Endothelial cell of umbilical vein (primary cell): Measurements from ENCODE around the gene BATF. TPM values are rescaled to one million over a fixed set of nuclear protein-coding genes. Genes with fewer than 3 reads are reported as not detected.

Experiments used
- BruUV-seq: library from RNA; stranded (reverse); fragments of 400-500 nt; replicated peaks from 2 replicates; lab custom pipeline; 2021; lab: Mats Ljungman, UMichigan
- CTCF ChIA-PET: fragments of 300-600, 350-600 bp; sonication (Branson Sonifier 250); formaldehyde crosslinking; loops from one replicate; lab custom pipeline; 2021; ENCODE audit warnings: antibody characterized with exemption, inconsistent platforms; lab: Charles Lee
- POLR2A ChIA-PET: fragments of 300-600, 350-600 bp; sonication (Branson Sonifier 250); formaldehyde crosslinking; loops from one replicate; lab custom pipeline; 2021; ENCODE audit warnings: antibody characterized with exemption, inconsistent platforms; lab: Charles Lee
- DNase-seq: peaks from one replicate; pipeline ENCODE4 v3.0.0-alpha.2; 2011; ENCODE audit warnings: low read depth, low spot score
- FAIRE-seq: peaks from 2 replicates; lab custom pipeline; 2011; peaks lifted over from hg19 to GRCh38; lab: Jason Lieb, UNC
- H2AFZ ChIP-seq: 2 replicates; pipeline ENCODE4 v1.6.0; 2012; ENCODE audit warnings: low read depth, low read length, control low read depth, inconsistent platforms
- H3K27ac ChIP-seq: 2 replicates; pipeline ENCODE4 v1.5.1; 2011; ENCODE audit warnings: low read depth, mild to moderate bottlenecking, control low read depth, low read length, moderate library complexity; ENCODE audit not compliant: insufficient read depth
- H3K27me3 ChIP-seq, 2 experiments: 2 replicates each; pipeline versions ENCODE4 v1.6.0 to v1.6.1; 2011; ENCODE audit warnings: low read length in 2 of 2, mixed read lengths in 1 of 2; ENCODE audit not compliant: control insufficient read depth in 2 of 2, insufficient read depth in 2 of 2
- H3K36me3 ChIP-seq, 2 experiments: 2 replicates in 1 of 2; 3 replicates in 1 of 2; pipeline ENCODE4 v1.5.1; 2011; ENCODE audit warnings: low read length in 2 of 2, mild to moderate bottlenecking in 1 of 2, moderate library complexity in 1 of 2; ENCODE audit not compliant: control insufficient read depth in 2 of 2, insufficient read depth in 2 of 2; ENCODE audit errors: extremely low read depth in 1 of 2
- H3K4me1 ChIP-seq: 3 replicates; pipeline ENCODE4 v1.5.1; 2011; ENCODE audit warnings: mild to moderate bottlenecking, low read length; ENCODE audit not compliant: control insufficient read depth, insufficient read depth; ENCODE audit errors: extremely low read depth
- H3K4me2 ChIP-seq: 2 replicates; pipeline ENCODE4 v1.6.1; 2011; ENCODE audit warnings: low read length, control low read depth, mixed read lengths; ENCODE audit not compliant: insufficient read depth
- H3K4me3 ChIP-seq, 3 experiments: fragments of 200-600 bp in 1 of 3; sonication (generic), shearing (Covaris generic) in 1 of 3; replicated peaks in 1 of 3; 2 replicates each; pipeline ENCODE4 v1.5.1; 2011 to 2016; ENCODE audit warnings: control low read depth in 3 of 3, low read length in 3 of 3, mild to moderate bottlenecking in 2 of 3, inconsistent platforms in 1 of 3, low read depth in 1 of 3, moderate library complexity in 1 of 3; ENCODE audit not compliant: insufficient read depth in 1 of 3
- H3K79me2 ChIP-seq: 2 replicates; pipeline ENCODE4 v1.6.0; 2012; ENCODE audit warnings: low read length, inconsistent platforms; ENCODE audit not compliant: control insufficient read depth, insufficient read depth
- H3K9ac ChIP-seq: replicated peaks from 2 replicates; pipeline ENCODE3; 2011; ENCODE audit warnings: low read length, control low read depth; ENCODE audit not compliant: insufficient read depth; ENCODE audit errors: extremely low read depth
- H3K9me1 ChIP-seq: replicated peaks from 3 replicates; pipeline ENCODE4 v1.6.0; 2011; ENCODE audit warnings: mild to moderate bottlenecking, low read length; ENCODE audit not compliant: control insufficient read depth, insufficient read depth; ENCODE audit errors: extremely low read depth
- H3K9me3 ChIP-seq: replicated peaks from 2 replicates; pipeline ENCODE4 v1.5.1; 2012; ENCODE audit warnings: low read length, inconsistent platforms; ENCODE audit not compliant: control insufficient read depth, insufficient read depth
- H4K20me1 ChIP-seq: replicated peaks from 2 replicates; pipeline ENCODE3; 2011; ENCODE audit warnings: mild to moderate bottlenecking, low read length; ENCODE audit not compliant: control insufficient read depth, insufficient read depth; ENCODE audit errors: extremely low read depth
- CTCF ChIP-seq, 2 donors: IDR thresholded peaks; 1 replicate in 1 of 2; 2 replicates in 1 of 2; pipeline ENCODE4 v1.5.1; 2011; ENCODE audit warnings: low read length in 2 of 2, mild to moderate bottlenecking in 2 of 2, moderate library complexity in 2 of 2, control low read depth in 1 of 2, inconsistent platforms in 1 of 2, low read depth in 1 of 2; ENCODE audit not compliant: insufficient read depth in 1 of 2; ENCODE audit errors: extremely low read depth in 1 of 2
- EZH2 ChIP-seq: IDR thresholded peaks from 2 replicates; pipeline ENCODE4 v1.6.1; 2012; ENCODE audit warnings: borderline replicate concordance, low read depth, mild to moderate bottlenecking, moderate library complexity, low read length, inconsistent platforms; ENCODE audit not compliant: severe bottlenecking
- FOS ChIP-seq: IDR thresholded peaks from 2 replicates; pipeline ENCODE4 v1.6.1; 2011; ENCODE audit warnings: mild to moderate bottlenecking, low read length, moderate library complexity, borderline replicate concordance; ENCODE audit not compliant: insufficient read depth
- GATA2 ChIP-seq: IDR thresholded peaks from 2 replicates; pipeline ENCODE4 v1.7.0; 2011; ENCODE audit warnings: low read depth, mild to moderate bottlenecking, moderate library complexity, mixed read lengths, low read length; ENCODE audit not compliant: insufficient read length, insufficient read depth
- JUN ChIP-seq: IDR thresholded peaks from 2 replicates; pipeline ENCODE4 v1.6.1; 2011; ENCODE audit warnings: borderline replicate concordance, low read depth; ENCODE audit not compliant: insufficient read length, insufficient read depth
- MAX ChIP-seq: IDR thresholded peaks from 2 replicates; pipeline ENCODE4 v1.6.1; 2011; ENCODE audit not compliant: insufficient read depth, insufficient read length
- MYC ChIP-seq: IDR thresholded peaks from one replicate; pipeline ENCODE4 v1.6.1; 2011; ENCODE audit warnings: mild to moderate bottlenecking, low read depth, low read length
- POLR2A ChIP-seq: IDR thresholded peaks from 2 replicates; pipeline ENCODE4 v1.6.1; 2012; ENCODE audit warnings: low read depth, mild to moderate bottlenecking, control low read depth, low read length
- POLR2AphosphoS5 ChIP-seq: IDR thresholded peaks from 2 replicates; pipeline ENCODE4 v1.6.1; 2012; ENCODE audit warnings: low read depth, mild to moderate bottlenecking, control low read depth, low read length, moderate library complexity; ENCODE audit not compliant: insufficient read depth
- dilution Hi-C: fragments of 300-500 bp; cut with MboI; formaldehyde crosslinking; loops from one replicate; pipeline ENCODE4 v1.15.0; 2019; ENCODE audit warnings: low sequenced_read_pairs; ENCODE audit not compliant: extremely low pct_ligation_motif_present
- intact Hi-C: fragments of 100-400 bp; cut with micrococcal nuclease; formaldehyde crosslinking; loops from one replicate; pipeline ENCODE4 v1.10.0; 2022
- polyA plus RNA-seq, 4 experiments: library from polyadenylated mRNA; depleted of rRNA in 3 of 4; stranded (reverse) in 3 of 4; unstranded in 1 of 4; fragments of >200 nt; gene quantifications; 2 replicates each; pipeline versions ENCODE4 v1.2.1 to v1.2.3, GENCODE V29; 2011 to 2012; ENCODE audit warnings: missing spikeins in 1 of 4
- total RNA-seq: library from RNA; stranded (reverse); gene quantifications from 2 replicates; pipeline ENCODE4 v1.2.3, GENCODE V29; 2021

Gene BATF
- total and polyA plus RNA-seq, 2 donors (not counting 3 experiments of a cell fraction or from before 2014, with no cell fraction given) = not detected

DNA sequence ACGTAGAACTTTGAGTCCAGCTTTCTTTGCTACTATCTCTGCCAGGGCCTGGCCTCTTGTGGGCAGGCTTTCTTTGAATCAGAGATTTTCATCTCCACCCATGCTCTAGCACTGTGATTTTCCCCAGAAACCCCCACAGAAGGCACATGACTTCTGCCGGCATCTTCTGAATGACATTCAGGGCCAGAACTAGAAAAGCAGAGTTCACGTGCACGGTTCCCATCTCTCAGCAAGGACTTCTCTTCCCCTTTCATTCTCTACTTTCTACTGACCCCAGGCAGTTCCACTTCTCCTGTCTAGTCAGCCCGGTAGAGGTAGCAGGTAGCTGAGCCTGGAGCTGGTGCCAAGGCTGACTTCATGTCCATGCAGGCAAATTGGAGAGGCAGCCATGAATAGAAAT lies 26.9 kb downstream of the BATF start:
- no peak overlapping the region for H3K9ac ChIP-seq
- dilution Hi-C loops (no loop called here), intact Hi-C loops (no loop called here)
- ChIA-PET POLR2A (interaction anchor here (0.5 kb wide), 1 partner anchor 152 kb away, joined by 4 read pairs; no protein-coding TSS in a partner anchor), CTCF (interaction anchor here (1.0 to 1.8 kb wide), 4 partner anchors 10 to 241 kb away, joined by 3 to 6 read pairs (median 3); no protein-coding TSS in a partner anchor)
- H3K4me2 ChIP-seq = no peak overlapping the region
- no TSS peak for BruUV-seq
- peaks cover 7 to 10% of the 10 kb centered on the region in 2 experiments for H3K27me3 ChIP-seq
- H3K4me1 ChIP-seq = no peaks in the 10 kb centered on the region
- DNase-seq (no peak), FAIRE-seq (no peak)
- H2AFZ ChIP-seq = no peak overlapping the region
- no peaks in the 10 kb centered on the region for H4K20me1 ChIP-seq
- no peak overlapping the region for H3K4me3 ChIP-seq
- H3K36me3 ChIP-seq = no peaks in the 10 kb centered on the region
- no peaks in the 10 kb centered on the region for H3K9me1 ChIP-seq
- no peak overlapping the region for H3K27ac ChIP-seq
- no peaks in the 10 kb centered on the region for H3K9me3 ChIP-seq
- H3K79me2 ChIP-seq = no peaks in the 10 kb centered on the region
- no peak for TF ChIP-seq MYC
- no peak for TF ChIP-seq POLR2AphosphoS5
- TF ChIP-seq MAX = no peak
- no peak for TF ChIP-seq CTCF (IDR thresholded peaks at IDR 0.05; ENCODE audit: extremely low read depth in 1 of 2, insufficient read depth in 1 of 2, low read depth in 1 of 2, low read length in 2 of 2)
- TF ChIP-seq GATA2 = no peak
- TF ChIP-seq EZH2 = no peak
- no peak for TF ChIP-seq JUN
- TF ChIP-seq FOS = no peak
- TF ChIP-seq POLR2A = no peak
